ENCODE measurements around the gene CLHC1.

The CLHC1 gene

DNA sequence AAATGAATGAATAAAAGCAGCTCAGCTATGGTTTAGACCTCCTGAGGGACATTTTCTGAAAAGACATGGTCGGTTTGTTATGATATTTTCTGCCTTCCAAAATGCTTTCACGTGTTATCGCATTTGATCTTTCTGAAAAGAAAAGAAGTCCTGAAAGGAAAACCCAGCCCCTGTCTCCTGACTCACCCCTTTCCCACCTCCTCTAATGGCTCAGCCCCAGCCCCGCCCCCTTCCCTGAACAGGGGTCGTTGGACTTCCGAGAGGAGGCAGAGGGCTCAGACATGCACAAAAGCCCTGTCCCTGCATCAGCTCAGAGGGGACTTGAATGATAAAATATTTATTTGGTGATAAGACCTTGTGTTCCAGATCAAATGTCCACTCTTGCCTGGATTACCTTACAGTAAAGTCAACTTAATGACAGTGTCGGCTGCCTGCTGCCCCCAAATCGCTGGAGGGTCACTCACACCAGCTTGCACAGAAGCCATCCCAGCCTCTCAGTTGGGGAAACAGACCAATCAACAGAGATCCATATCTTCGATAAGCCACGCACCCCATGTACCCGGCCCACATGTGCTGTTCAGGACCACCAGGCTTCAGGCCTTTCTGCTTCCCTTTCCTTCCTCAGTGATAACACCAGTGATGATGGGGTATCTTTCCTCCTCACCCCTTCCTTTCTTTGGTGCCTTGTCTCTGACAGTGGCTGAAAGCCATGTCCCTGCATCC is 69.6 kb downstream of the CLHC1 start:
- POLR2A ChIA-PET, result no interaction called here
- TF ChIP-seq, protein P1, sequence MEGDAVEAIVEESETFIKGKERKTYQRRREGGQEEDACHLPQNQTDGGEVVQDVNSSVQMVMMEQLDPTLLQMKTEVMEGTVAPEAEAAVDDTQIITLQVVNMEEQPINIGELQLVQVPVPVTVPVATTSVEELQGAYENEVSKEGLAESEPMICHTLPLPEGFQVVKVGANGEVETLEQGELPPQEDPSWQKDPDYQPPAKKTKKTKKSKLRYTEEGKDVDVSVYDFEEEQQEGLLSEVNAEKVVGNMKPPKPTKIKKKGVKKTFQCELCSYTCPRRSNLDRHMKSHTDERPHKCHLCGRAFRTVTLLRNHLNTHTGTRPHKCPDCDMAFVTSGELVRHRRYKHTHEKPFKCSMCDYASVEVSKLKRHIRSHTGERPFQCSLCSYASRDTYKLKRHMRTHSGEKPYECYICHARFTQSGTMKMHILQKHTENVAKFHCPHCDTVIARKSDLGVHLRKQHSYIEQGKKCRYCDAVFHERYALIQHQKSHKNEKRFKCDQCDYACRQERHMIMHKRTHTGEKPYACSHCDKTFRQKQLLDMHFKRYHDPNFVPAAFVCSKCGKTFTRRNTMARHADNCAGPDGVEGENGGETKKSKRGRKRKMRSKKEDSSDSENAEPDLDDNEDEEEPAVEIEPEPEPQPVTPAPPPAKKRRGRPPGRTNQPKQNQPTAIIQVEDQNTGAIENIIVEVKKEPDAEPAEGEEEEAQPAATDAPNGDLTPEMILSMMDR (IDR thresholded peaks at IDR 0.05; ENCODE audit: control extremely low read depth, extremely low read depth, low read depth, missing control alignments), result no peak
- DNase-seq (ENCODE audit: extremely low spot score), result no peak
- CTCF ChIA-PET, result interaction anchor here (0.7 to 1.7 kb wide), 6 partner anchors 10 to 263 kb away, joined by 3 to 6 read pairs (median 3); no protein-coding TSS in a partner anchor

GRCh38 chr2:55161295-55162210 is 70.5 kb downstream of the CLHC1 start:
- POLR2A ChIA-PET, result no interaction called here
- CTCF ChIA-PET, result interaction anchor here (0.7 to 1.7 kb wide), 4 partner anchors 9 to 147 kb away, joined by 3 to 4 read pairs (median 4); no protein-coding TSS in a partner anchor
- TF ChIP-seq, protein P1 (IDR thresholded peaks at IDR 0.05; ENCODE audit: control extremely low read depth, extremely low read depth, low read depth, missing control alignments), result no peak
- DNase-seq (ENCODE audit: extremely low spot score), result no peak

GRCh38 chr2:55160422-55160821 is 71.7 kb downstream of the CLHC1 start:
- TF ChIP-seq, protein P1 (IDR thresholded peaks at IDR 0.05; ENCODE audit: control extremely low read depth, extremely low read depth, low read depth, missing control alignments), result no peak
- POLR2A ChIA-PET, result no interaction called here
- CTCF ChIA-PET, result interaction anchor here (1.3 to 6.5 kb wide), 3 partner anchors 8 to 13 kb away, joined by 3 to 31 read pairs (median 6); no protein-coding TSS in a partner anchor
- no peak for DNase-seq (ENCODE audit: extremely low spot score)

DNA sequence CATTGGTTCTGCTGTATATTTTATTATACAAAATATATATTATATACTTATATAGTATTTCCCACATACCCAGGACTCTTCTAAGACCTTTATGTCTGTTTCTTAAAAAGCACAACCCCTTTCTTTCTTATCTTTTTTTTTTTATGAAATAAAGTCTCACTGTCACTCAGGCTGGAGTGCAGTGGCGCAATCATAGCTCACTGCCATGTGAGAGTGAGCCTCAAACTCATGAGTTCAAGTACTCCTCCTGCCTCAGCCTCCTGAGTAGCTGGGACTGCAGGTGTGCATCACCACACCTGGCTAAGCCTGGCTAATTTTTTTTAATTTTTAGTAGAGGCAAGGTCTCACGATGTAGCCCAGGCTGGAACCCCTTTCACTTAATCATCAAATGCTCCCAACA is 72.3 kb downstream of the CLHC1 start:
- ChIA-PET POLR2A (interaction anchor here (0.6 kb wide), 1 partner anchor 64 kb away, joined by 4 read pairs; no protein-coding TSS in a partner anchor), CTCF (interaction anchor here (0.9 to 6.5 kb wide), 5 partner anchors 9 to 16 kb away, joined by 3 to 31 read pairs (median 6); no protein-coding TSS in a partner anchor)
- no peak for DNase-seq (ENCODE audit: extremely low spot score)
- TF ChIP-seq, protein P1 (IDR thresholded peaks at IDR 0.05; ENCODE audit: control extremely low read depth, extremely low read depth, low read depth, missing control alignments), result no peak

DNA sequence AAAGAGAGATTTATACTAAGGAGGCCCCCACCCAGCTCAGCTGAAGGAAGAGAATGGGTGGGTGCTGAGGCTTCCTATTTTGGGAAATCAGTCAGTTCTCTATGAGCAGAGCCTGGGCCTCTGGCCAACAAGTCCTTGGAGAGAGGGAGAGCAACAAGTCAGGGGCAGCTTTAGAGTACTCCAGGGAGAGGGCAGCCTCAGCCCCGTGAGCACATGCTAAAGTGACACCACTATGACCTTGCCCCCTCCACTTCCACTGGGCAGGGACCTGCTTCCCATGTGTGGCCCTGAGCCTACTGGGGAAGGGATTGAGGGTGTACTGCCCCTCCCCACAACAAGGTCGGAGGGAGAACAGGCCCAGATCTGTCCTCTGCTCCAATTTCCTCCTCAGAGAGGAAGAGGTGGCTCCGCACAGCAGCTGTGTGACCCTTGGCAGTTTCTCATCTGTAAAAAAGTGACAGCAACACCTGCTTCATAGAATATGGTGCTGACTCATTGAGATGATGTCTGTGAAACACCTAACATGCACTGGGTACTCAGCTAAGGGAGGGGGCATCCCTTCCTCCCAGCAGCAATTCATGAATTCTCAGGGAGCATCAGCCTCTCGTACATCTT is 72.9 kb downstream of the CLHC1 start:
- peak; percentile 48 for DNase-seq (ENCODE audit: extremely low spot score)
- POLR2A ChIA-PET, result interaction anchor here (0.6 kb wide), 1 partner anchor 65 kb away, joined by 4 read pairs; no protein-coding TSS in a partner anchor
- TF ChIP-seq, protein P1 (IDR thresholded peaks at IDR 0.05; ENCODE audit: control extremely low read depth, extremely low read depth, low read depth, missing control alignments), result no peak
- CTCF ChIA-PET, result interaction anchor here (0.9 to 6.5 kb wide), 5 partner anchors 8 to 16 kb away, joined by 3 to 31 read pairs (median 6); no protein-coding TSS in a partner anchor
